Superior temporal gyrus (tissue), 1 donor: ENCODE results near the gene MBD3L2.
"Not testable (repeated sequence)": the region's sequence is repeated elsewhere in the genome, so short reads cannot be mapped to it uniquely, and the experiment has no call there.

Source experiments
- DNase-seq: peaks from one replicate; pipeline ENCODE4 v3.0.0-alpha.2; 2016; ENCODE audit errors: extremely low spot score

Gene MBD3L2

DNA sequence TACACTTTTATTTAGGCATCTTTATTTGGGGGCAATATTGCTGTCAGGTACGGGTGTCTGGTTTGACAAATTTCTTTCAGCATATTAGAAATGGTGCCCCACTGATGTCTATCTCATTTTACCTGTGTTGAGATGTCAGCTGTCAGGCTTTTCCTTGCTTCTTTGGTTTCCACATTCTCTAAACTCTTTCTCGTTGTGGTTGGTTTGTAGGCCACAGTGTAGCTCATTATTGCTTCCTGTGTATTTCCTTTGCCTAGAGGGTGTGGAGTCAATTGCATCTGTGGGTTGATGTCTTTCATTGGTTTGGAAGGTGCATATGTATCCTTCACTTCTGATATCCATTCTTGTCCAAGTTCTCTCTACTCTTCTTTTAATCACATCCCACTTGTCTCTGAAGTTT is 10.9 kb downstream of the MBD3L2 start:
- DNase-seq = not testable (repeated sequence)

DNA sequence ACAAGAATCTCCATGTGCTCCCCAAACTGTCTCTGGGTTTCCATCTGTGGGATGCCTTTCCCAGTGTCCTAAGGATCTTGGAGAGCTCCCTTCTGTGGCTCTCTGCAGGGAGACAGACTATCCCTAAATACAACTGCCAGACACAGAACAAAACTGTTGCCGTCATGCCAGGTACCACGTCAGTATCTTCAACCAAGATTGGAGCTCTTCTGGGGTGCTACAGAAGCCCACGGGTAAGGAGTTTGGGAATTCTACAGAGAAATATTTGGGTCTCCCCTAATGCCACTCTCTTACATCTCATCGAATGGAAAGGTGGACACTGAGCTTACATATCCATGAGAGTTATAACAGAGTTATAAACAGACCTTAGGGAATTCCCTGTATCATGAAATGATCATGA is 14.2 kb downstream of the MBD3L2 start:
- no peak for DNase-seq

DNA sequence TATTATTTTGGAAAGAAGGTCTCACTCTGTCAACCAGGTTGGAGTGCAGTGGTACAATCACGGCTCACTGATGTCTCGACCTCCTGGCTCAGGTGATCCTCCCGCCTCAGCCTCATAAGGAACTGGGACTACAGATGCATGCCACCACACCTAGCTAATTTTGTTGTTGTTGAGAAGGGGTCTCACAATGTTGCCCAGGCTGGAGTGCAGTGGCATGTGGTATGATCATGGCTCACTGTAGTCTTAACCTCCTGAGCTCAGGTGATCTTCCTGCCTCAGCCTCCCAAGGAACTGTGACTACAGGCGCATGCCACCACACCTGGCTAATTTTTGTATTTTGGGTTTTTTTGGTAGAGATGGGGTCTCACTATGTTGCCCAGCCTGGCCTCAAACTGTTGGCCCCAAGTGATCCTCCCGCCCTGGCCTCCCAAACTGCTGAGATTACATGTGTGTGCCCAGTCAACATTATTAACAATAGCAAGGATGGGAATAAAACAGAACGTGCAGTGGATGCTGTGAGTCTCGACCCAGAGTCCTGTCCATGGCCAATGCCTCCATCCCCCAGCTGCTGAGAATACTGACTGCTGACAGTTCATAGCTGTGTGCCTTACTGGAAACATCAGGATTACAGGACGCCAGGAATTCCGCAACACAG is 14.8 kb downstream of the MBD3L2 start:
- no peak for DNase-seq

DNA sequence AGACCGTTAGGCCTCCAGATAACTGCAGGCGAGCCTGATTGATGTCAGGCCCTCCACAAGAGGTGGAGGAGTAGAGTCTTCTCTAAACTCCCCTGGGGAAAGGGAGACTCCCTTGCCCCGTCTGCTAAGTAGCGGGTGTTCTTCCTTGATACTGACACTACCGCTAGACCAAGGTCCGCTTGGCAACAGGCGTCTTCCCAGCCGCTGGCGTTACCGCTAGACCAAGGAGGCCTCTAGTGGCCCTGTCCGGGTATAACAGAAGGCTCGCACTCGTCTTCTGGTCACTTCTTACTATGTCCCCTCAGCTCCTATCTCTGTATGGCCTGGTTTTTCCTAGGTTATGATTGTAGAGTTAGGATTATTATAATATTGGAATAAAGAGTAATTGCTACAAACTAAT is 18.0 kb downstream of the MBD3L2 start:
- not testable (repeated sequence) for DNase-seq

DNA sequence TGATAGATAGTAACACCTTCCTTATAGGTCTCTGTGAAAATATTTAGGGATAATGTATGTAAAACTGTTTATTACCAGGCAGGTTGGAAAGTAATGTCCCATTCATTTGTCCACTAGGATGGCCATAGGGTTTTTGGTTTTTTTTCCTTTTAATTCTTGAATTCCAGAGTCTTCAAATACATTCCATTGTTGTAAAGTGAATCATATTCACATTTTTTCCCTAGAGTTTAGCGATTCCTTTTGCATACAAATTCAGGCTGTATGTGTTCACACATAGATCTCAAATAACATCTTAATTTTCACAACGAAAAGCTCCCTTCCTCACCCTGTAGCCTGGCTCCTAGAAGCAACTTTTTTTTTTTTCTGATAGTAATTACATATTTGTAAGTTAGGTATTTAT is 18.6 kb downstream of the MBD3L2 start:
- DNase-seq = no peak

DNA sequence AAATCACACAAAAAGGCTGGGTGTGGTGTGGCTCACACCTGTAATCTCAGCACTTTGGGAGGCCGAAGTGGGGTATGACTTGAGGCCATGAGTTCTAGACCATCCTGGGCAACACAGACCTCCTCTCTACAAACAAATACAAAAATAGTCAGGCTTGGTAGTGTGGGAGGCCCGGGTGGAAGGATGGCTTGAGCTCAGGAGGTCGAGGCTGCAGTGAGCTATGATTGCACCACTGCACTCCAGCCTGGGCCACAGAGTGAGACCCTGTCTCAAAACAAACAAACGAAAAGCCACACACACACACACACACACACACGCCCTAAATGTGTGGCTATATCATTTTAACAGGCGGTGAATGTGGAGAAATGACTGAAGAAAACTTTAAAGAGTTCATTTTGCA is 19.5 kb downstream of the MBD3L2 start:
- DNase-seq = no peak

DNA sequence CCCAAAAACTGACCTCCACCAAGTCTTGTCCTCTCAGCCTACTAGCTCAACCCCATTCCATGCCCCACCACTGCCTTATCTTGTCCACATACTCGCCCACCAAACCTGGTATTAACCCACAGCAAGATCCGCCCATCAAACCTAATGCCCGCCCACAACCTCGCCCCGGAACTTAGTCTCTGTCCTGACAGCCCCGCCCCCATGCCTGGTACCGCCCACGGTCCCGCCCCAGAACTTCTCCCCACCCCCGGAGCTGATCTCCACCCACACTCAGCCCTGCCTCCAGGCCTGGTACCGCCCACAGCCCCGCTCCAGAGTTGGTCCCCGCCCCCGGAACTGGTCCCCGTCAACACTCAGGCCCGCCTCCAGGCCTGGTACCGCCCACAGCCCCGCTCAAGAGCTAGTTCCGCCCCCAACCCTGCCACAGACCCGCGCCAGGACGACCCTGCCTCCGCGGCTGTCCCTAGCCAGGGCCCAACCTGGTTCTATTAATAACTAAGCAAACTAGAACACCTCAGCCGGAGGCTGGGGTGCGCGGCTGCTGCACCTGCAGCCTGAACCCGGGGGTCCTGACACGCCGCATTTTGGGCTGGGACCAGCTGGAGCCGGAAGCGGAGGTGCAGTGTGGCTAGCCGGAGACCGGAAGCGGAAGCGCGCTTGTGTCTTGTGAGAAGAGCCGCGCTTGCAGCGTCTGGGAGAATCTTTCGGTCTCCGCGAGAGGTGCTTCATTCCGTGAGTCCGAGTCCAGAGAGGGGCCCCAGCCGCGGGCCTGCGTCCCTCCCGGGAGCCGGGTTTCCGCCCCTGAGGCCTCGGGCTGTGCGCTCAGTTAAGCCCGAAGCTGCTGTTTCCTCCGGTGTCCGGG is 20.2 kb downstream of the MBD3L2 start, which contains the start of gene ZNF557:
Gene ZNF557, plus strand, starts transcription at position 662 of the 862 bp plus-strand sequence. CDS start 5,372 bp downstream, outside the sequence.
- peak; percentile 94 for DNase-seq

DNA sequence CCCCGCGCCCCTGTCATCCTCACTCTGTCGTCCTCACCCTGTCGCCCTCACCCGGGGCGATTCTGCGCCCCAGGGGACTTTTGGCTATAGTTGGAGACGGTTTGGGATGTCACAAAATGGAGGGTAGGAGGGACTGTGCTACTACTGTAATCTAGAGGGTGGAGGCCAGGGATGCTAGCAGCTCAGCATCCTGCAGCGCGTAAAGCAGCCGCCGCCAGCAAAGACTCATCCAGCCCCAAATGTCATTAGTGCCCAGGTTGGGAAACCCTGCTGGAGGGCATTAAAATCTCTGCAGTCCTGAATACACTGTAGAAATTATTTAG is 20.7 kb downstream of the MBD3L2 start:
- DNase-seq = no peak

DNA sequence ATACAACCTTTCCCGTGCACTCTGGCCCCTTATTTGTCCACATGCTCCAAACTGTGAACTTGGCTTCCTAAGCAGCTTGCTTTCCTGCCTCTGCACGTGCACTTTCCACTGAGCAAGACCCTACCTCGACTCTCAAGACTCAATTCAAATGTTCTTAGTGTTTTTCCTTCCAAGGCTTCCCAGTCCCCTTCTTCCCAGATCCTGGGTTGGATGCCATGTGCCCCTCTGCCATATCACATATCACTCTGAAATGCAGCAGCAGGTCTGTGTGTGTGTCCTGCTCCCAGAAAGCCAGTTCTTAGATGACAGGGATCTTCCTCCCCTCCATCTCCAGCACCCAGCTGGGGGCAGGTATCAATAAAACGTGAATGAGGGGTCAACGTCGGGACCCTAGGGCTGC is 23.4 kb downstream of the MBD3L2 start:
- DNase-seq = no peak

DNA sequence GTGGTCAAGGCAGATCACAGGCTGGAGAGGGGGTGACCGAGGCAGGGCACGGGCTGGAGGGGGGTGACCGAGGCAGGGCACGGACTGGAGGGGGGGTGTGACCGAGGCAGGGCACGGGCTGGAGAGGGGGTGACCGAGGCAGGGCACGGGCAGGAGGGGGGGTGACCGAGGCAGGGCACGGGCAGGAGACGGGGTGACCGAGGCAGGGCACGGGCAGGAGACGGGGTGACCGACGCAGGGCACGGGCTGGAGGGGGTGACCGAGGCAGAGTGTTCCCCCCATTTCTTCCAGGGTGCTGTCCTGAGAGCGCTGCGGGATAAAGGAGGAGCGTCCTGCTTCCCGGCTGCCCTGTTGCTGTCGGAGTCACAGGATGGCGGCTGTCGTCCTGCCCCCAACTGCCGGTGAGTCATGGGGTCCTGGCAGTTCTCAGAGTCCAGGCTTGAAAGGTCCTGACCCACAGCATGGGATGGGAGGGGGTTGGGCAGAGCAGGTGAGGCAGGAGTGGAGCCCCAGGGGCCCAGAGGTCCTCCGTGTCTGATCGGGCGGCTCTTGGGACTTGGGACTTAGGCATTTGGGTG is 25.7 kb downstream of the MBD3L2 start:
- DNase-seq = no peak

DNA sequence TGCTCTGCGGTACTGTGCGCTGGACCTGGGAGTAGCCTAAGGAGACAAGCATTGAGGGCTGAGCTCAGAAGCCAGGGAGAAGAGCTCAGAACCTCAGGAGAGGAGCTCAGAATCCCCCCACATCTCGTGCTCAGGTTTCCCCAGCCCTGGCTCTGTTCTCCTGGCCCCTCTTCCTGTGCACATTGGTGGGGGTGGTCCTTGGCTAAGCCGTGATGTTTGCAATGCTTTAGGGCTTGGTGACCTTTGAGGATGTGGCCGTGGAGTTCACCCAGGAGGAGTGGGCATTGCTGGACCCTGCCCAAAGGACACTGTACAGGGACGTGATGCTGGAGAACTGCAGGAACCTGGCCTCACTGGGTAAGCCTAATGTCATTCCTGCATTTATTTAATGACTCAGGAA is 27.0 kb downstream of the MBD3L2 start:
- DNase-seq = no peak

DNA sequence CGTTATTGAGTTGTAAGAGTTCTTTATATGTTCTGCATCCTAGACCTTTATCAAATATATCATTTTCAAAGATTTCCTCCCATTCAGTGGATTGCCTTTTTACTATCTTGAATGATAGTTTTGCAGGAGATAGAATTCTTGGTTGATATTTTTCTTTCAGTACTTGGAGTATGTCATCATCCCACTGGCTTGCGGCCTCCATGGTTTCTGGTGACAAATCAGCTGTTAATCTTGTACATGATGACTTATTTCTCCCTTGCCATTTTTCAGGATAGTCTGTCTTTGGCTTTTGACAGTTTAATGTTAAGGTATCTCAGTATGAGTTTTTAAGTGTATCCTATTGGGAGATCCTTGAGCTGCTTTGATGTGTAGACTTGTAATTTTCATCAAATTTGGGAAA is 28.9 kb downstream of the MBD3L2 start:
- DNase-seq = no peak

DNA sequence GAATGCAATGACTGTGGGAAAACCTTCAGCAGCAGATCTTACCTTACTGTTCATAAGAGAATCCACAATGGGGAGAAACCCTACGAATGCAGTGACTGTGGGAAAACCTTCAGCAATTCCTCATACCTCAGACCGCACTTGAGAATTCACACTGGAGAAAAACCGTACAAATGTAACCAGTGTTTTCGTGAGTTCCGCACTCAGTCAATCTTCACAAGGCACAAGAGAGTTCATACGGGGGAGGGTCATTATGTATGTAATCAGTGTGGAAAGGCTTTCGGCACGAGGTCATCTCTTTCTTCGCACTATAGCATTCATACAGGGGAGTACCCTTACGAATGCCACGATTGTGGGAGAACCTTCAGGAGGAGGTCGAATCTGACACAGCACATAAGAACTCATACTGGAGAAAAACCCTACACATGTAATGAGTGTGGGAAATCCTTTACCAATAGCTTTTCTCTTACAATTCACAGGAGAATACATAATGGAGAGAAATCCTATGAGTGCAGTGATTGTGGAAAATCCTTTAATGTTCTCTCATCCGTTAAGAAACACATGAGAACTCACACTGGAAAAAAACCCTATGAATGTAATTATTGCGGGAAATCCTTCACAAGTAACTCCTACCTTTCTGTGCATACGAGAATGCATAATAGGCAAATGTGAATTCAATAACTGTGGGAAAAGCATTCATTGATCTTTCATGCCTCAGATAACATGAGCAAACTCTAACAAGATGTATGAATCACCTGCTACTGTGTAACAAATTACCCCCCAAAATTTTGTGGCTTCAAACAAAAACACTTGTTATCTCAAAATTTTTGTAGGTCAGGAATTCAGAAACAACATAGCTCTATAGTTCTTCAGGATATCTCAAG is 34.2 kb downstream of the MBD3L2 start:
- no peak for DNase-seq

DNA sequence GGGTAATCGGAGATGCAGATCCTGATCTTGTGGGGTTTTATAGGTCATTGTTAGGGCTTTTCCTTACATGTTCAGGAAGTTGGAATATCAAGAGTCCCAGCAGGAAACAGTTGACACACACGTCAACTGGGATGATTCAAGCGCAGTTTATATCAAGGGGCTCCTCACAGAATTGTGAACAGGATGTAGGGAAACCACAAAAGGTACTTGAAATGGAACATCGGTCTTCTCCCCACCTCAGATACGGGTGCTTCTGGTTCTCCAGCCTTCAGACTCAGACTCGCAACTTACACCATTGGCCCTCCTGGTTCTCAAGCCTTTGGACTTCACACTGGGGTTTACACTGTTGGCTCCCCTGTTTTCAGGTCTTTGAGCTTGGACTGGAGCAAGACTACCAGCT is 39.9 kb downstream of the MBD3L2 start:
- no peak for DNase-seq

DNA sequence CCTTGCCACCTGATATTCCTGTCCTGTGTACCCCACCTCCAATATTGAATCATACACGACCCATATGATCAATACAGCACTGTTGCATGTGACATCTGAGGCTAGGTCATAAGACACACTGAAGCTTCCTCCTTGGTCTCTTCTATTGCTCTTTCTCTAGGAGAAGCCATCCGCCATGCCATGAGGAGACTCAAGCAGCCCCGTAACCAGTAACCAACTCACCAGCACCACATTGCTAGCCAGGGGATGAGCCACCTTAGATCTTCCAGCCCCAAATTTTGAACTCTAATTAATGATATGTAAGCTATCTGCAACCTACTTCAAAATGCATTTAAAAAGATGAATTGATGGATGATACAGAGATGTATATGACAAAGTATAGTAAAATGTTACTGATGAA is 49.0 kb downstream of the MBD3L2 start:
- DNase-seq = no peak

DNA sequence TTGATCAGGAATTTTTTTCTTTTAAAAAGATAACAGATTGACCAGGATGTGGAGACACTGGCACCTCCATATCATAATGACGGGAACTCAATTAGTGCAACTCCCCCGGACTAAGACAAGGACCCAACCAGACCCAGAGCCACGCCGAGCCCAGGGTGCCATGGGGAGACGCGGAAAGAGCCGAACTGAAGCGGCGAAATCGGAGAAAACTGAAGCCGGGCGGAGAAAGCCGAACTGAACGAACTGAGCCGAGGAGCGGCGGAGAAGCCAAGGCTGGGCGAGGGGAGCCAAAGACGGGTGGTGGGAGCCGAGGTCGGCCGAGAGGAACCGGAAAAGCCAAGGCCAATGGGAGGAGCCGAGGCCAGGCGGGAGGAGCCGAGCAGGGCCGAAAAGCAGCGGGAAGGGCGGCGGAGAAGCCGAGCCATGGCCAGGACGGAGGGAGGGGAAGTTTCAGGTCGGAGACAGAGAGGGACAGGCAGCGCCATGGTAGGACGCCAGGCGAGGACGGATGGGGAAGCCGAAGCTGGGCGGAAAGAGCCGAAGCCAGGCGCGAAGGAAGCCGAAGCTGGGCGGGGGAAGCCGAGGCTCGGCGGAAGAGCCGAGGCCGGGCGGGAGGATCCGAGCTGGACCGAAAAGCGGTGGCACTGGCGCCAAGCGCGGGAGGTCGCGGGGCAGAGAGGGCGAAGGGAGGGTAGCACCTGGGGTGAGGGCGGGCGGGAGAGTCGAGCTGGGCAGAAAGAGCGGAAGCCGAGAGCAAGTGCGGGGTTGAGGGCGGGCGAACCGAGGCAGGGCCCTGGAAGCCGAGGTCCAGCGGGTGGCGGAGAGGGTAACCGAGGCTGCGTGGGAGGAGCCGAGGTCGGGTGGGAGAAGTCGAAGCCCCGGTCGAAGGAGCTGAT is 49.8 kb downstream of the MBD3L2 start:
- DNase-seq = peak; percentile 90

DNA sequence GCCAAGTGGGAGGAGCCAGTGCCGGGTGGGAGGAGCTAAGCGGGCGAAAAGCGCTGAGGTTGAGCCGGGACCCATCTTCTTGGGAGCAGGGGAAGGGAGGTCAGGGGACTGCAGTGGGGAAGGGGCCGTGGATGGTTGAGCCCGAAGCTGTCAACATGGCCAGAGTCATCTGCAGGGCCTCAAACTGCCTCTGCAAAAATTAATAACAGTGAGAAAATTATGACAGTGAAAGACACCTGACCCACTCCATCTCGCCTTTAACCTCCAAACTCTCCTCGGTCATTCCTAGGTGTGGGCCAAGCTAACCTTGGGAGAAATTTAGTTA is 50.4 kb downstream of the MBD3L2 start:
- no peak for DNase-seq
